HCT116 (cell line): ENCODE results near the gene SH2D7.

Experiments
- CTCF ChIP-seq, 3 experiments: fragments of 200-600 bp in 1 of 3; sonication (generic) in 1 of 3; IDR thresholded peaks in 2 of 3; conservative IDR thresholded peaks in 1 of 3; 2 replicates each; pipeline ENCODE4 v1.5.1; 2012 to 2017; ENCODE audit warnings: low read depth in 2 of 3, low read length in 2 of 3, antibody characterized with exemption in 1 of 3, borderline replicate concordance in 1 of 3, control low read depth in 1 of 3, mild to moderate bottlenecking in 1 of 3, mixed read lengths in 1 of 3, mixed run types in 1 of 3, moderate library complexity in 1 of 3; ENCODE audit not compliant: insufficient read depth in 1 of 3
- RAD21 ChIP-seq: IDR thresholded peaks from 2 replicates; pipeline ENCODE4 v1.6.1; 2012; ENCODE audit warnings: low read depth, mild to moderate bottlenecking

GRCh38 chr15:78102741-78103140 is 10.4 kb downstream of the SH2D7 start:
- TF ChIP-seq RAD21 (no peak), CTCF (IDR thresholded peaks at IDR 0.05 in 2 of 3, conservative IDR thresholded peaks at IDR 0.05 in 1 of 3; ENCODE audit: borderline replicate concordance in 1 of 3, insufficient read depth in 1 of 3, low read depth in 2 of 3, low read length in 2 of 3) (no peak)
